ENCODE data around the gene COG5.

The COG5 gene

GRCh38 chr7:107453388-107453787 is 110.3 kb downstream of the COG5 start:
- DNase-seq, result no peak

DNA sequence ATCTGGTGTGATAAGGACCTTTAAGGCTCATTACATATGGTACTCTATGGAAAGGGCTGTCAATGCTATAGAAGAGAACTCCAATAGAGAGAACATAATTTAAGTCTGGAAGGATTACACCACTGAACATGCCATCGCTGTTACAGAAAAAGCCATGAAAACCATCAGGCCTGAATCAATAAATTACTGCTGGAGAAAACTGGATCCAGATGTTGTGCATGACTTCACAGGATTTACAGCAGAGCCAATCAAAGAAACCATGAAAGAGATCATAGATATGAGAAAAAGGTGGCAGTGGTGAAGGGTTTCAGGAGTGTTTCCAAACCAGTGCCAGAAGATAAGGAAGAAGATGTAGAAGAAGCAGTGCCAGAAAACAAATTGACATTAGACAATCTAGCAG is 112.8 kb downstream of the COG5 start:
- DNase-seq, result no peak

GRCh38 chr7:107446988-107447387 is 116.7 kb downstream of the COG5 start:
- DNase-seq, result no peak

DNA sequence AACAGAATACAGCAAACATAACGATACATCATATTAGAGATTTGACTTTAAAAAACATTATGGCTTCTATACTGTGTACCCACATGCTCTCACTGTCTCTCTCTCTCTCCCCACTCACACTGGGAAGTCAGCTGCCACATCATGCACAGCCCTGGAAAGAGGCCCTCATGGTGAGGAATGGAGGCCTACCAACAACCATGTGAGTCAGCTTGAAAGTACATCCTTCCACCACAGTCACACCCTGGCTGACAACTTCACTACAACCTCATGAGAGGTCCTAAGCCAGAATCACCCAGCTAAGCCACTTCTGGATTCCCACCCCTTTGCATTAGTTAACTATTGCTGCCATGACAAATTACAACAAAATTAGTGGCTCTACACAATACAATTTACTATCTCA is 117.2 kb downstream of the COG5 start:
- DNase-seq, result no peak

GRCh38 chr7:107442678-107443077 is 121.0 kb downstream of the COG5 start:
- no peak for DNase-seq

GRCh38 chr7:107441581-107442422 is 121.9 kb downstream of the COG5 start:
- DNase-seq, result no peak

DNA sequence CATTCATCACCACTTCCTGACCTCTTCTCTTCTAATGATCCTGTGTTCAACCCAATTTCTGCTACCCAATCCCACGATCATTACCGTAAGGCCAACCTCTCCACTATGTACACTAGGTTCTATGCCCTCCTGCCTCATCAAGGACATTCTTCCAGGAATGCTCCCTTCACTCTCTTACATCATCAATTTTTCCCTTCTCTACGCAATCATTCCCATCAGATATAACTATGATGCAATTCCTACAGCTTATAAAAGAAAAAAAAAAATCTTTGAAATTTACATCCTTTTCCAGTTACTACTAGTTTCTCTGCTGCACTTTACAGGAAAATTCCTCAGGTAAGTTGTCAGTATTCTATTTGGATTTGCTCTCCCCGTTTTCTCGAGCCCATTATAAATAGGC is 124.7 kb downstream of the COG5 start:
- no peak for DNase-seq

- DNase-seq, result no peak
Measured at GRCh38 chr7:107435749-107436148, 128.0 kb downstream of the COG5 start.

DNA sequence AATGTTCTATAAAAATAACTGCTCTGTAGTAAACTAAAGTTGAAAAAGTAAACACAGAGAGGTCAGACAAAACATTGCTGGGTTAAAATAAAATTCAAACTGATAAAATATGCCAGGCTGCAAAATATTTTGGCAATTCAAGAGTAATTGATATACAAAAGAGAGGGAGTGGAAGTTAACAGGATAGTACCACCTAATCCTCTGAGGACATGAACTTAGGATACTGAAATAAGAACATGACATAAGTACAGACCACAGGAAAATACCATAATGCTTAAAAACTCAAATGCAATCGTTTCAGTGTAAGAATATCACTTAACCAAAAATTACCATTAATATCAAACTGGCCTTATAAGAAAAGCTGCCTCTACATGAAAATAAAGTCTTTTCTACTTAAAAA is 131.5 kb downstream of the COG5 start:
- DNase-seq, result no peak

- DNase-seq, result no peak
Measured at GRCh38 chr7:107430057-107430456, 133.7 kb downstream of the COG5 start.

DNA sequence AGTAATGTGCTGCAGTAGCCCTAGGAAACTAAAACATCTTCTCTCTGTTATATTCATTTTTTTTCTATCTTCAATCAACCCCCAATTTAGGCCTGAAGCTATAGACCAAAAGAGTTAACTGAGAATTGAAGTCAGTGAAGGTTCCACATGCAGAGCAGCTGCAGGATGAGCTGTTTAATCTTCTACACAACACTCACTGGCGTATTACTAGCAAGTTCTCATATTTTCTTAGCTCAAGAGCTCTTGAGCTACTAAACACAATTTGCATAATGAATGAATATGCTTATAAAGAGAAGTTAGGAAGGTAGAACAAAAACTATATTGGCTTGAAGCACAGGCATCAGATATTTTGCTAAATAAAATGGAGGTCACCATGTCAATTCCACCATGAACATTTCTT is 135.1 kb downstream of the COG5 start:
- DNase-seq, result no peak

DNA sequence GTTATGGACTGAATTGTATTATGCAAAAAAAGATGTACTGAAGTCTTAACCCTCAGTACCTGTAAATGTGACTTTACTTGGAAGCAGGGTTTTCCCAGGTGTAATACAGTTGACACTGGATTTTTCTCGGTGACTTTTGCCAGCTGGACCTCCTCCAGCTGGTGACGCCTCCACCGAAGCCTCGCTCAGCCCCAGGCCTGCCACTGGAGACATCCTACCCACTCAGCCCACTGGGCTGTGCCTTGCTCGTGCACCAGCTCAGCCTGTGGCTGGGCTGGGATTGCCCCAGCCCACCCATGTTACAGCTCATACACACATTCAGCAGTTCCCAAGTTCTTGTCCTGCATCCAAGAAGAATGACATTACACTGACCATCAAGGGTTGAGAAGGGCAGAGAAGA is 136.3 kb downstream of the COG5 start:
- DNase-seq, result no peak

GRCh38 chr7:107414198-107414597 is 149.5 kb downstream of the COG5 start:
- DNase-seq, result no peak

DNA sequence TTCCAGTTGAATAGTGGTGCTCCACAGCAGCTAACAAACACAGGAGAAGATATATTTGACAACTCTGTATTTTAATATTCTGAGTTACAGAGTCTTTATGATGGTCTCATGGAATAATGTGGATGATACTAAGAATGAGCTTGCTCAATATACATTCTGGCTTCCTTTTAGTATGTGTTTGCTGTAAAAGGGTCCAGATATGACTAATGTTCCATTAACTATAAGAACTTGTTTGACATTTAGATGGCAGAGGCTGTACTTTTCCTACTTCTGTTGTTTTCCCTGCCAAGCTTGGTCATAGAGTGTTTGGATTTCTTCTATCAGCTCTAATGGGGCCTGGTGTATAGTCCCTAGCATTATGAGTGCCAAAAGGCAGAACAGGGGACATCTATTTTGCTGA is 155.4 kb downstream of the COG5 start:
- DNase-seq, result no peak

DNA sequence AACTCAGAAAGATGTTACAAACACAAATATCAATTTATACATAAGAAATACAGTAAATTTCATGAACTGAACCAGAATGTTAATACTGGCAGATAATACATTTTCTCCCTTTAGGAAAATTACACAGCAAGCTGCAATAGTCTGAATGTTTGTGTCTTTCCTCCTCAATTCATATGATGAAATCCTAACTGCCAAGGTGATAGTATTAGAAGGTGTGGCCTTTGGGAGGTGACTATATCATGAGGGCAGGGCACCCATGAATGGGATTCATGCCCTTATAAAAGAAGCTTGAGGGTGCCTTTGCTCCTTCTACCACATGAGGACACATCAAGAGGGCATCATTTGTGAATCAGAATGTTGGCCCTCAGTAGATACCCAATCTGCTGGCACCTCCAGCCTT is 158.2 kb downstream of the COG5 start:
- no peak for DNase-seq

DNA sequence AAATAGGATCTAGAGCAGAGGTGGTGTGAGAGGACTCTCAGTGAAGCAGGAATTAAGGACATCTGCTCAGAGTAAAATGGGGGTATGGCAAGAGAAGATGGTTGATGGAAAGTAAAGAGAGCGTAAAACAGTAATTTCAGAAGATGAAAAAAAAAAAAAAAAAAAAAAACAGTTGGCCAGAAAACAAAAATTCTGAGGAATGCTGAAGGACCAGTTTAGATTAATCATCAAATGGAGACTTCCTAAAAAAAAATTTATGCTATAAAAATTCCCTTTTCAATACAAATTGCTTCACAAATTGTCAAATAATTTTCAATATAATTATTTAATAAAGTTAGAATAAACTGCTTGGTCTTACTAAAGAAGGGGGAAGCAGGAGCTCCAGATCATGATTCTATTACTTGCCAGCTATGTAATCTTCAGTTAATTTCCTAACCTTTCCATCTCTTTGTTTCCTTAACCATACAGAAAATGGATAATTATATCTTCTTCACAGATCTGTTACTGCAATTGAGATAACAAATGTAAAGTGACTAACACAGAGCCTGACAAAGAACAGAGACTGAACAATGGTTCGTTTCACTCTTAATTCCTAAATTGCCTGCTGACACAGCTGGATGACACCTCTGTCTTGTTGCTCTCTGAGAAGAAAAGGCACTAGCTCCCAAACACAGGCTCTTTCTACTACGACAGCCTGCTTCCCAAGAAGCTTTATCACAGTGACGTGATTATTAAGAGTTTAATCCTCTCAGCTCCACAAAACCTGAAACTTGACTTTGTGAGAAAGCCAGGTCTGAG is 158.8 kb downstream of the COG5 start:
- DNase-seq, result no peak

DNA sequence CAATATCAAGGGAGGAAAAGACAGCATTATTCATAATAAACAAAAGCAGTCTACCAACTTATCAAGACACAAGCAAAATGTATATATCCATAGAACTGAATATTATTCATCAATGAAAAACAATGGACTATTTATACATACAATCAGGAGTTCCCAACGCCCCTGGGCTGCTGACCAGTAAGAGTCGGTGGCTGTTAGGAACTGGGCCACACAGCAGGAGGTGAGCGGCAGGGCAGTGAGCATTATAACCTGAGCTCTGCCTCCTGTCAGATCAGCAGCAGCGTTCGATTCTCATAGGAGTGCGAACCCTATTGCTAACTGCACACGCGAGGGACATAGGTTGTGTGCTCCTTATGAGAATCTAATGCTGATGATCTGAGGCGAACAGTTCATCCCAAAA is 165.6 kb downstream of the COG5 start:
- no peak for DNase-seq

DNA sequence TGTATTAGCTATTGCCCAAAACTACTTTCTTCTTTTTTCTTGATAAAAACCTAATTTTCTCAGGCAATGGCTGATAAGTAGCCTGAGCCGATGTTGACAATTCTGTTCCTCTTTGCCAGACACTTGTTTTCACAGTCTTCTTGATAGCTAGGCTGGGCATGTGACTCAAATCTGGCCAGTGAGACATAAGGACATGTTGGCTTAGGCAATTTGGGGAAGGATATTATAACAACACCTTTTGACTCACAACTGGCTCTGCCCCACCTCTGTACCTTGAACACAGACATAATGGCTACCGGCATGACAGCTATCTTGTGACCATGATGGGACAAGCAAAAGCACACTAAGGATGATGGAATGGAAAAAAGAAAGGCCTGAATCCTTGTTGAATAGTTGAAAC is 166.7 kb downstream of the COG5 start:
- DNase-seq, result no peak

DNA sequence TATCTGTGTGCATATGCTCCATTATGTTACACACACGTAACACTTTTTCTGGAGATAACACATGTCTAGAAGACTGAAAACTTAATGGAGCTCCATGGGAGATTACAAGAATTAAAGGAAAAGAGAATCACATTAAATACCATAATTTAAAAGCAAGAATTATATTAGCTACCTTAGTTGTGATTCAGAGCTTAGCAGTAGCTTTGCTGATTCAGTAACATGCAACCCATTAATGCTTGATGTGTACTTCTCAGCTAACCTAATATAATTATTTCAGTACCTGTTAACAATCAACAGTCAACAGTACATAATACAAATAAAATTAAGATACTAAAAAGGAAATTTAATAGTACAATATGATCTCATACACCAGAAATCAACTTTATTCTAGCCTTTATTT is 167.6 kb downstream of the COG5 start:
- DNase-seq, result no peak

- no peak for DNase-seq
Measured at GRCh38 chr7:107394831-107395230, 168.9 kb downstream of the COG5 start.

DNA sequence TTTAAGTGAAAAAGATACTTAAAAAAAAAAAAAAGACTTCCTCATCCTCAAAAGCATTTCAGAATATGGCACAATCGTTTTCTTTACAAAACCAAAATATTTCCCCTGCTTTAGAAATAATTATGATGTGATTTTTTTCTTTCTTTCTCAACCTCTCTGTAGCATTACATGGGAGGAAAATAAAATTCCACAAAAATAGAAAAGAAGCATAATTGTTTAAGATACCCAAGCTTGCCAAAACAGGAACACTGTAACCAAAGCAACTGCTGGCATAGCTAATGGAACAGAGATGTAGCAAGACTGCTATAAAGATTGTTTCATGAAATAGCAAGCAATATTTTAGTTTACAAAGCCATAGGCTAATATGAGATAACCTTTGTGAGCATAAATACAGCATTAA is 169.4 kb downstream of the COG5 start:
- no peak for DNase-seq

GRCh38 chr7:107392830-107393229 is 170.9 kb downstream of the COG5 start:
- no peak for DNase-seq

DNA sequence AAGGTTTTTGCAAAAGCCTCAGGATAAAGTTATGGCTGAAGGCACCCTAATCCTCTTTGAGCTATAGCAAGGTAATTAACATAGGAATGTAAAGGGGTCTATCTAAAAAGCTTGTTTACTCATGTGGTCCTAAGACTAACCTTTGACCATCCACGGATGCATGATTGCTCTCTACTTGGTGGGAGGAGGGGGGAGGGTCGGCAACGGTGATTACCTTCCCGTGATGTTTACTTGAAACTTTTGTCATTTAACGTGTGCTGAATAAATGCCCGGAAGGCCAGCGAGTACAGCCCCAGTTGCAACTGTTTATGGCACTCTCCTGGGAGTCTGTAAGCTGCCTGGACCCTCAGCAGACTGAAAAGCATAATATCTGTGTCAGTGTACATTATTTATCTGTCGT is 172.8 kb downstream of the COG5 start:
- no peak for DNase-seq

- no peak for DNase-seq
Measured at GRCh38 chr7:107388604-107389003, 175.1 kb downstream of the COG5 start.

Measured in NCI-H2171 treated with DMSO at 0.1 percent for 48 hours (cell line).